Right ventricle myocardium superior (tissue), 1 donor: ENCODE data around the gene TNXB. TPM values are rescaled to one million over a fixed set of nuclear protein-coding genes. Genes with fewer than 3 reads are reported as not detected.
"Not testable (repeated sequence)": the region's sequence is repeated elsewhere in the genome, so short reads cannot be mapped to it uniquely, and the experiment has no call there.

Experiments used
- ATAC-seq: fragments of 200-7000 bp; cut with Tn5 transposase; one replicate; pipeline ENCODE4 v1.9.1; 2020; ENCODE audit warnings: mild to moderate bottlenecking; ENCODE audit not compliant: poor library complexity
- DNase-seq: peaks from one replicate; pipeline ENCODE4 v3.0.0-alpha.2; 2020
- intact Hi-C: fragments of 100-400 bp; cut with DNase I; formaldehyde crosslinking; loops from one replicate; pipeline ENCODE4 v1.11.2; 2022
- total RNA-seq: library from RNA; stranded (reverse); fragmentation: NEBNext Ultra II Directional; extraction: Animal tissue kit (Norgen Biotek cat#: 25700); gene quantifications from one replicate; pipeline ENCODE4 v1.2.1, GENCODE V29; 2021
- donor health status: DM: no; HTN: yes; CAD: no; lungs with severe emphysema.

The TNXB gene
- total RNA-seq, 1 donor from 2014 or later: 65.8 TPM

GRCh38 chr6:32076321-32076809 lies 32.8 kb downstream of the TNXB start:
- ATAC-seq: peak; percentile 38
- intact Hi-C loops: no loop called here
- peak; percentile 75 for DNase-seq

GRCh38 chr6:32075781-32076180 lies 33.4 kb downstream of the TNXB start:
- DNase-seq (no peak), ATAC-seq (no peak)
- intact Hi-C loops: no loop called here

- DNase-seq (peak; percentile 24), ATAC-seq (no peak)
- intact Hi-C loops: no loop called here
These were observed 34.1 kb downstream of the TNXB start for GRCh38 chr6:32074996-32075532.

- intact Hi-C loops: no loop called here
- ATAC-seq (no peak), DNase-seq (peak; percentile 44)
These were observed 35.5 kb downstream of the TNXB start for GRCh38 chr6:32073613-32074012.

GRCh38 chr6:32073101-32073500 lies 36.0 kb downstream of the TNXB start:
- no peak for ATAC-seq
- DNase-seq: no peak
- intact Hi-C loops: no loop called here

- ATAC-seq (peak; percentile 85), DNase-seq (peak; percentile 87)
- intact Hi-C loops: no loop called here
These were observed 38.2 kb downstream of the TNXB start for GRCh38 chr6:32070814-32071543.

- ATAC-seq (no peak), DNase-seq (no peak)
These were observed 39.1 kb downstream of the TNXB start for GRCh38 chr6:32069878-32070515.

GRCh38 chr6:32069460-32069859 lies 39.7 kb downstream of the TNXB start:
- DNase-seq (no peak), ATAC-seq (no peak)
- intact Hi-C loops: no loop called here

More at GRCh38 chr6:32069878-32070515, 39.1 kb downstream of the TNXB start:
- intact Hi-C loops: no loop called here

- DNase-seq (no peak), ATAC-seq (no peak)
- intact Hi-C loops: no loop called here
These were observed 40.3 kb downstream of the TNXB start for GRCh38 chr6:32068867-32069266.

GRCh38 chr6:32068315-32068714 lies 40.8 kb downstream of the TNXB start:
- intact Hi-C loops, ATAC-seq: not testable (repeated sequence)
- DNase-seq: peak; percentile 25

GRCh38 chr6:32067521-32067920 lies 41.6 kb downstream of the TNXB start:
- intact Hi-C loops, ATAC-seq: not testable (repeated sequence)
- DNase-seq: peak; percentile 30

- DNase-seq: no peak
- ATAC-seq: no peak
- intact Hi-C loops: no loop called here
These were observed 44.4 kb downstream of the TNXB start for GRCh38 chr6:32064706-32065105.

- ATAC-seq (no peak), DNase-seq (no peak)
- intact Hi-C loops: no loop called here
These were observed 48.0 kb downstream of the TNXB start for GRCh38 chr6:32060966-32061655.

- DNase-seq (no peak), ATAC-seq (no peak)
- intact Hi-C loops: no loop called here
These were observed 50.6 kb downstream of the TNXB start for GRCh38 chr6:32058511-32058963.

- no peak for DNase-seq
- ATAC-seq: no peak
- intact Hi-C loops: no loop called here
These were observed 51.2 kb downstream of the TNXB start for GRCh38 chr6:32057966-32058365.

- DNase-seq: no peak
- intact Hi-C loops: no loop called here
- no peak for ATAC-seq
These were observed 52.9 kb downstream of the TNXB start for GRCh38 chr6:32056254-32056653.

- ATAC-seq, DNase-seq, intact Hi-C loops: not testable (repeated sequence)
These were observed 53.4 kb downstream of the TNXB start for GRCh38 chr6:32055756-32056155.

GRCh38 chr6:32053314-32053713 lies 55.8 kb downstream of the TNXB start:
- DNase-seq: peak; percentile 18
- intact Hi-C loops, ATAC-seq: not testable (repeated sequence)

- intact Hi-C loops, ATAC-seq, DNase-seq: not testable (repeated sequence)
These were observed 56.5 kb downstream of the TNXB start for GRCh38 chr6:32052626-32053025.
